Endodermal cell (in vitro differentiated cells): ENCODE measurements around the gene SAMD11. TPM values are rescaled to one million over a fixed set of nuclear protein-coding genes. Genes with fewer than 3 reads are reported as not detected.

ENCODE experiments used
- DNase-seq: peaks from one replicate; pipeline ENCODE4 v3.0.0-alpha.2; 2017
- H3K27ac ChIP-seq: 2 replicates; pipeline ENCODE4 v1.5.1; 2013; ENCODE audit warnings: mild to moderate bottlenecking, low read depth, low read length, moderate library complexity
- H3K27me3 ChIP-seq: 2 replicates; pipeline ENCODE4 v1.6.1; 2013; ENCODE audit warnings: mild to moderate bottlenecking, low read length, moderate library complexity; ENCODE audit not compliant: insufficient read depth, control insufficient read depth, poor library complexity, severe bottlenecking
- H3K36me3 ChIP-seq: 2 replicates; pipeline ENCODE4 v1.7.0; 2013; ENCODE audit warnings: mild to moderate bottlenecking, low read length, moderate library complexity; ENCODE audit not compliant: control insufficient read depth, insufficient read depth
- H3K4me1 ChIP-seq: one replicate; pipeline ENCODE4 v1.7.0; 2013; ENCODE audit warnings: low read length; ENCODE audit not compliant: control insufficient read depth, insufficient read depth
- H3K4me3 ChIP-seq: 2 replicates; pipeline ENCODE4 v1.5.1; 2013; ENCODE audit warnings: mild to moderate bottlenecking, low read length, moderate library complexity
- H3K9ac ChIP-seq: 2 replicates; pipeline ENCODE4 v1.6.1; 2013; ENCODE audit warnings: mild to moderate bottlenecking, low read length, moderate library complexity; ENCODE audit not compliant: poor library complexity, severe bottlenecking; ENCODE audit errors: extremely low read depth
- H3K9me3 ChIP-seq: 2 replicates; pipeline ENCODE4 v1.6.1; 2013; ENCODE audit warnings: mild to moderate bottlenecking, low read length, moderate library complexity; ENCODE audit not compliant: control insufficient read depth
- H3K27ac Mint-ChIP-seq: 2 replicates; pipeline ENCODE4 v1.8.0; 2020; ENCODE audit warnings: mixed read lengths
- H3K27me3 Mint-ChIP-seq: 2 replicates; pipeline ENCODE4 v1.8.0; 2021; ENCODE audit warnings: mild to moderate bottlenecking, mixed read lengths; ENCODE audit not compliant: insufficient read depth
- H3K36me3 Mint-ChIP-seq: 2 replicates; pipeline ENCODE4 v1.8.0; 2020; ENCODE audit warnings: low read depth, mixed read lengths
- H3K4me1 Mint-ChIP-seq: 2 replicates; pipeline ENCODE4 v1.8.0; 2020; ENCODE audit warnings: mixed read lengths
- H3K4me3 Mint-ChIP-seq: 2 replicates; pipeline ENCODE4 v1.8.0; 2020; ENCODE audit warnings: mild to moderate bottlenecking, moderate library complexity, mixed read lengths
- H3K9me3 Mint-ChIP-seq: 2 replicates; pipeline ENCODE4 v1.8.0; 2020; ENCODE audit warnings: mild to moderate bottlenecking, mixed read lengths
- WGBS, 2 experiments: methylation state at CpG; one replicate each; pipeline versions ENCODE4 v1.1.5 to v1.1.7; 2013; ENCODE audit warnings: missing lambda C conversion rate in 2 of 2, mixed read lengths in 1 of 2; ENCODE audit not compliant: insufficient coverage in 1 of 2, insufficient read length in 1 of 2; 5-methylcytosine and 5-hydroxymethylcytosine counted together
- total RNA-seq, 2 donors: library from RNA; stranded (reverse); fragmentation: NEBNext Ultra II Directional in 1 of 2; extraction: Animal tissue kit (Norgen Biotek cat#: 25700) in 1 of 2; gene quantifications; 2 replicates in 1 of 2; 3 replicates in 1 of 2; pipeline ENCODE4 v1.2.1, GENCODE V29; 2021
- TF ChIP-seq, protein P1 (sequence below): fragments of 200-600 bp; sonication (generic); conservative IDR thresholded peaks from 2 replicates; pipeline ENCODE4 v1.5.0; 2021; ENCODE audit warnings: antibody characterized with exemption, mild to moderate bottlenecking

SAMD11 gene
- total RNA-seq, 2 donors from 2014 or later, result 152 to 156 TPM

DNA sequence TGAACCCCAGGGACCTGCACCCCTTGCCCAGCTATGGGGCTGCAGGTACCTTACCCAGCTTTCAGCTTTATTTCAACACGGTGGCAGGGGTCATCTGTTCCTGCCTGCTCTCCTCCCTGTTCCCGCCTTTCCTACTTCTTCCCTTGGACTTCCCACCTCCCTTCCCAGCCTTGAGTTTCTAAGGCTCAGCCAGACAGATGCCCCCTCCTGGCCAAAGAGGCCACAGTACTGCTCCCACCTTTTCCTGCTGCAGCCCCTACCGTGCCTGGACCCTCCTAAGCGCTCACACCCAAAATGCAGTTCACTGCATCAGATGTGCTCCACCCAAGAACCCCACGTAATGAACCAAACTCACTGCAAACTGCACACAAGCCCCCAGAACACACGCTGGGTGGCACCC, 27.6 kb downstream of the SAMD11 start:
- no peak overlapping the region for H3K4me3 Mint-ChIP-seq

DNA sequence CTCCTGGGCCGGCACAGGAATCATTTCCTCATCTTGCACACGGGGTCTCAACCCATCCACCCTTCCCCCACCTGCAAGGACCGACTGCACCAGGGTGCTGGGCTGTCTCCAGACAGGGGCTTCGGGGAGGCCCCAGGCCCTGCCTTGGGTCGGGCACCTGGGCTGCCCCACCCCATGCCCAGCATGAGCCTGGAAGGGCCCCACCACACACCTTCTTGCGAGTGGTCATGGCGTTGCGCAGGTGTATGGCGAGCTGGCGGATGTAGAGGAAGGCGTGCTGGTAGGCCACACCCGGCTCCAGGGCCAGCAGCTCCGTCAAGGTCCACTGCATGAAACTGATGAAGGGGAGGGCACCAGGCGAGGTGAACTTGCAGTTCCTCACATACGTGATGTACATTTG, 28.5 kb downstream of the SAMD11 start:
- DNase-seq, result no peak
- Histone ChIP-seq H3K36me3 (peaks cover 86% of the 10 kb centered on the region), H3K9ac (no peak overlapping the region), H3K27ac (no peak overlapping the region), H3K9me3 (no peaks in the 10 kb centered on the region), H3K4me3 (no peak overlapping the region), H3K4me1 (no peaks in the 10 kb centered on the region), H3K27me3 (no peaks in the 10 kb centered on the region)
- no peaks in the 10 kb centered on the region for H3K9me3 Mint-ChIP-seq
- H3K4me1 Mint-ChIP-seq, result peaks cover 4% of the 10 kb centered on the region
- H3K27ac Mint-ChIP-seq, result no peak overlapping the region
- no peaks in the 10 kb centered on the region for H3K27me3 Mint-ChIP-seq
- H3K4me3 Mint-ChIP-seq, result no peak overlapping the region
- WGBS, 2 experiments, result 94 to 95% methylated on average over 12 to 15 of the region's 15 CpGs
- H3K36me3 Mint-ChIP-seq, result peaks cover 70% of the 10 kb centered on the region
- TF ChIP-seq, protein P1, sequence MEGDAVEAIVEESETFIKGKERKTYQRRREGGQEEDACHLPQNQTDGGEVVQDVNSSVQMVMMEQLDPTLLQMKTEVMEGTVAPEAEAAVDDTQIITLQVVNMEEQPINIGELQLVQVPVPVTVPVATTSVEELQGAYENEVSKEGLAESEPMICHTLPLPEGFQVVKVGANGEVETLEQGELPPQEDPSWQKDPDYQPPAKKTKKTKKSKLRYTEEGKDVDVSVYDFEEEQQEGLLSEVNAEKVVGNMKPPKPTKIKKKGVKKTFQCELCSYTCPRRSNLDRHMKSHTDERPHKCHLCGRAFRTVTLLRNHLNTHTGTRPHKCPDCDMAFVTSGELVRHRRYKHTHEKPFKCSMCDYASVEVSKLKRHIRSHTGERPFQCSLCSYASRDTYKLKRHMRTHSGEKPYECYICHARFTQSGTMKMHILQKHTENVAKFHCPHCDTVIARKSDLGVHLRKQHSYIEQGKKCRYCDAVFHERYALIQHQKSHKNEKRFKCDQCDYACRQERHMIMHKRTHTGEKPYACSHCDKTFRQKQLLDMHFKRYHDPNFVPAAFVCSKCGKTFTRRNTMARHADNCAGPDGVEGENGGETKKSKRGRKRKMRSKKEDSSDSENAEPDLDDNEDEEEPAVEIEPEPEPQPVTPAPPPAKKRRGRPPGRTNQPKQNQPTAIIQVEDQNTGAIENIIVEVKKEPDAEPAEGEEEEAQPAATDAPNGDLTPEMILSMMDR, result no peak

More for the DNA sequence above, 27.6 kb downstream of the SAMD11 start:
- Histone ChIP-seq H3K36me3 (peaks cover 78% of the 10 kb centered on the region), H3K9me3 (no peaks in the 10 kb centered on the region), H3K4me1 (no peaks in the 10 kb centered on the region), H3K9ac (no peak overlapping the region), H3K4me3 (no peak overlapping the region), H3K27me3 (no peaks in the 10 kb centered on the region), H3K27ac (no peak overlapping the region)
- H3K27me3 Mint-ChIP-seq, result no peaks in the 10 kb centered on the region
- H3K9me3 Mint-ChIP-seq, result no peaks in the 10 kb centered on the region
- DNase-seq, result peak; percentile 83
- H3K4me1 Mint-ChIP-seq, result peaks cover 4% of the 10 kb centered on the region
- H3K36me3 Mint-ChIP-seq, result peaks cover 69% of the 10 kb centered on the region
- 80 to 83% methylated on average over 2 to 6 of the region's 6 CpGs for WGBS, 2 experiments
- peak overlapping the region; percentile 58 for H3K27ac Mint-ChIP-seq
- TF ChIP-seq, protein P1, result peak; percentile 79

DNA sequence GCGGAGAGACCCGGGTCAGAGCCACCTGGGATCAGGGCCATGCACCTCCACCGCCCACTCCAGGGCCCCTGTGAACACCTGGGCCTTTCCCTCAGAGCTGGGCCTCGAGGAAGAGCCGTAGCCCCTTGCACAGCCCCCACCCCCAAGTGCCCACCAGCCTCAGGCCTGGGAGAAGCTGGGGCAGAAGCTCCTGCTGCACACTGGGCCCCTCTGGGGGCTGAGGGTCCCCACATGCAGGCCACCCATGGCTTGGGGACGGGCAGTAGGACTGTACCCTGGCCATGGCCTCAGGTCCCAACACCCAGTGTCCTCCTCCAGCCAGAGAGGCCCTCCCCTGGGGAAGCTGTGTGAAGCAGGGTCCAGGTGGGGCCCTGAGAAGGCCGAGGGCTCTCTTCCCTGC, 28.9 kb downstream of the SAMD11 start:
- peaks cover 7% of the 10 kb centered on the region for H3K4me1 Mint-ChIP-seq
- Histone ChIP-seq H3K36me3 (peaks cover 84% of the 10 kb centered on the region), H3K27ac (no peak overlapping the region), H3K9me3 (no peaks in the 10 kb centered on the region), H3K4me1 (no peaks in the 10 kb centered on the region), H3K4me3 (no peak overlapping the region), H3K9ac (no peak overlapping the region), H3K27me3 (no peaks in the 10 kb centered on the region)
- H3K36me3 Mint-ChIP-seq, result peaks cover 71% of the 10 kb centered on the region
- no peak overlapping the region for H3K27ac Mint-ChIP-seq
- H3K27me3 Mint-ChIP-seq, result no peaks in the 10 kb centered on the region
- H3K4me3 Mint-ChIP-seq, result no peak overlapping the region
- no peak for DNase-seq
- TF ChIP-seq, protein P1, result no peak
- WGBS, 2 experiments, result 94 to 95% methylated on average over 5 to 7 of the region's 7 CpGs
- no peaks in the 10 kb centered on the region for H3K9me3 Mint-ChIP-seq
